GM21529 (cell line): Measurements from ENCODE around the gene RAMACL.

ENCODE experiments used
- ATAC-seq: cut with Tn5 transposase; IDR thresholded peaks from one replicate; pipeline ENCODE4 v1.9.1; 2021; ENCODE audit not compliant: unreplicated experiment

Gene RAMACL

GRCh38 chr6:166559662-166560061 lies 26.8 kb downstream of the RAMACL start:
- no peak for ATAC-seq

- ATAC-seq = no peak
These were observed 27.3 kb downstream of the RAMACL start for GRCh38 chr6:166559211-166559610.

GRCh38 chr6:166558156-166559005 lies 28.1 kb downstream of the RAMACL start:
- no peak for ATAC-seq

- no peak for ATAC-seq
These were observed 29.6 kb downstream of the RAMACL start for GRCh38 chr6:166556863-166557322.

GRCh38 chr6:166556336-166556735 lies 30.1 kb downstream of the RAMACL start:
- ATAC-seq = no peak

- ATAC-seq = no peak
These were observed 31.4 kb downstream of the RAMACL start for GRCh38 chr6:166555086-166555485.

GRCh38 chr6:166554316-166554715 lies 32.2 kb downstream of the RAMACL start:
- no peak for ATAC-seq

GRCh38 chr6:166553563-166554271 lies 32.8 kb downstream of the RAMACL start:
- ATAC-seq = no peak

- ATAC-seq = no peak
These were observed 33.9 kb downstream of the RAMACL start for GRCh38 chr6:166552600-166552999.

- ATAC-seq = no peak
These were observed 34.6 kb downstream of the RAMACL start for GRCh38 chr6:166551754-166552495.

GRCh38 chr6:166546653-166547052 lies 39.8 kb downstream of the RAMACL start:
- no peak for ATAC-seq

- no peak for ATAC-seq
These were observed 41.1 kb downstream of the RAMACL start for GRCh38 chr6:166545156-166546034.

- ATAC-seq = no peak
These were observed 42.2 kb downstream of the RAMACL start for GRCh38 chr6:166544296-166544605.

- no peak for ATAC-seq
These were observed 42.7 kb downstream of the RAMACL start for GRCh38 chr6:166543603-166544295.

GRCh38 chr6:166542580-166542912 lies 43.9 kb downstream of the RAMACL start:
- ATAC-seq = no peak

GRCh38 chr6:166541876-166542579 lies 44.5 kb downstream of the RAMACL start:
- no peak for ATAC-seq

- ATAC-seq = peak; percentile 6
These were observed 45.1 kb downstream of the RAMACL start for GRCh38 chr6:166541366-166541765.

GRCh38 chr6:166540631-166541331 lies 45.7 kb downstream of the RAMACL start:
- ATAC-seq = peak; percentile 97

- no peak for ATAC-seq
These were observed 46.9 kb downstream of the RAMACL start for GRCh38 chr6:166539543-166539942.
